HG02884 (cell line): ENCODE measurements around the gene USF1.
A peak's percentile ranks its signal among the peaks of the same experiment; 100 is the strongest.
"Not testable (repeated sequence)": the region's sequence is repeated elsewhere in the genome, so short reads cannot be mapped to it uniquely, and the experiment has no call there.

Source experiments
- ATAC-seq: cut with Tn5 transposase; IDR thresholded peaks from one replicate; pipeline ENCODE4 v1.9.1; 2021; ENCODE audit warnings: mild to moderate bottlenecking, moderate library complexity; ENCODE audit not compliant: unreplicated experiment

The USF1 gene

DNA sequence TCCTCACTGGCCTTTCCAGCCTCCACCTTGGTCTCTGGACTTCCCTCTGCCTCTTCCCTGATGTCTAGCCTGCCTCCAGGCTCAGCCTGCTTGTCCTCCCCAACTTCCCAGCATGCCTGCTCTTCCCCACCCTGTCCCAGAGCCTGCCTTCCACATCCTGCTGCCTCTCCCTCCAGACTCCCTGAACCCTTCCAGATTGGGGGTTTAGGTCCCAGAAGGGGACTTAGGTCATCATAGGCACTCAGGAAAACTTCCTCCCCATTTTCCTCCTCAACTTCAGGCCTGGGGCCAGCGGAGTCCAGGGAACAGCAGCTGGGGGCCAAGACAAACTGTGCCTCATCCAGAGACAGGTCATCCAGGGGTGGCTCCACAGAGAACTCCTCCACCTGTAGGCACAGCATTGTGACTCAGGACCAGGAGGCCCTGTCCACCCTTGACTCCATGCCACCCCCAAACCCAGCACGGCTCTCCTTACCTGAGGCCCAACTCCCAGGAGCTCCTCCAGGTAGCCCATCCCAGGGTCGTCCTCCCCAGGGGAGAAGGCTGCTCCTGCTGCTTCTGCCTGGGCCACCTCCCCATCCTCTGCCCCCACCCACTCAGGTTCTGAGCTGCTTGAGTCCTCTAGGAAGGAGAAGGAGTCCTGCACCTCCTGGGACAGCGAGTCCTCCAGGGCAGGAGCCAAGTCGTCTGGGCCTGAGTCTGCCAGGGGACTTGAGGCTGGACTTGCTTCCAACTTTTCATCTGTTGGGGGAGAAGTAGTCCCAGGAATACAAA is 3.4 kb upstream of the USF1 start:
- no peak for ATAC-seq

GRCh38 chr1:161047436-161048420 is 2.0 kb upstream of the USF1 start:
- ATAC-seq: no peak

DNA sequence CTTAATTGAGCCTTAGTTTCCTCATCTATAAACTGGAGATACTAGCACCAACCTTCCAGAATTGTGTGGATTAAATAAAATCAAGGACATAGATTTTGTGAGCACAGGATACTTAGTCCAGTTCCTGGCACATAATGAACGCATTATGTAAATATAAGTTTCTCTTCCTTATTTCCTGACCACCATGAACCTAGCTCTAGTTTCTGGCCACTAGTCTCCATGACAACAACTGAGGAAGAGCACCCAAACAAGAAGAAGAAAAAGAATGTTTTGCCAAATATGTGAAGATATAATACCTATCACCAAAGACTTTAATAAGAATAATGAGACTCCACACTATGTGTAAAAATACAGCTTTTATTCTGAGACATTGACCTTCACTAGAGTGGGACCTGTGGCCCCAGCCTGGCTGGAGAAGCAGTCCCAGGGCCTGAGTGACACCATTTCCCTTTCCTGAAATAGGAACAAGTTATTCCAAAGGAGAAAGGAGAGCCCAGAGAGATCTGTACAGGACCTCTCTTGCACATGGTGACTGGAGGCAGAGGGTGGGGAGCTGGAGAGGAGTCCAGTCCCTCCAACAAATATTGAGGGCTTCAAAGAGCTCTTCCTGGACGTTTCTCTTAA is 940 bp upstream of the USF1 start:
- no peak for ATAC-seq

GRCh38 chr1:161044908-161045735 is 655 bp downstream of the USF1 start:
- ATAC-seq: peak; percentile 34

DNA sequence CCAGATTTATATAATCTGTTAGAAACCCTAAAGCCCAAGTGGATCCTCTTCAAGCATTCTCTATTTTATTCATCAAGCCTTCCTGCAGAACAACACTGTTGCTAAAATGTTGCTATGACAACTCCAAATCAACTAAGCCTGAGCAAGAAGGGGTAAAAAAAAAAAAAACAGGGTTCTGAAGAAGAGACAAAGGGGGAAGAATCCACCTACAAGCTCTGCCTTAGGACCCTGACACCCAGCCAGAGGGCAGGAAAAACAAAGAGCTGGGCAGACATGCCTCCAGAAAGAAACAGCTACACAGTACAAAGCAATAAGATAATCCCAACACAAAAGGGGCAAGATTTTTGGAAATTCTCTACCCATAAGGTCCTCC is 1.3 kb downstream of the USF1 start:
- no peak for ATAC-seq

DNA sequence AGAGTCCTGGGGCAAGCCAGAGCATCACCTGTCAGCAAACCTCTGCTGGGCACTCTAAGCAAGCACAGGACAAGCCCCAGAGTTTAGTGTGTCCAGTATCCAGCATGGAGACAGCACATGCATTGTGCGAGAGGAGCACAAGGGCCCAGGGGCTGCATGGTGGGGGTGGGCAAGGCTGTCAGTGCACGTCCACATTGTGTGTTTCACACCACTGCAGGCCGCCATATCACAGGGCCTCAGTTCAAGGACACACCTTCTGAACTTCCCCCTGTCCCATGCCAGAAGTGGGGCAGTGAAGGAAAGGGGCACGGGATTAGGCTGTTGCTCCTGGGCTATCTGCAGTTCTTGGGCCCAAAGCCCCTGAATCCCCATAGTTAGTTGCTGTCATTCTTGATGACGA is 6.2 kb downstream of the USF1 start:
- ATAC-seq: no peak

DNA sequence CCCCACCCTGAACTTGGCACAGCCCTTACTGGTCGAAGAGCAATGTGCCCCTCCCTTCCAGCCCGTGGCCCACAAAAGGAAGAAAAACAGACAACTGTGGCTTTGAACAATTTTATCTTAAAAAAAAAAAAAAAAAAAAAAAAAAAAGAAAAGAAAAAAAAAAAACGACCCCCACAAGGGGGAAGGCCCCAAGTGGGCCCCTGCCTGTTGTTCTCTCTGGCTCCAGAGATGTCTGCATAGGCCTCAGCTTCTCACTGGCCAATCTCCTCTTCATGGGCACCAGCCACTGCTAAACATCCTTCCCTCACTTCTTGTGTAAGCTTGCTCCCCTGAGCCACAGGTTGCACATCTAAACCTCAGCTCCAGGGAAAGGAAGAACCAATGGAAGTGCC is 6.6 kb downstream of the USF1 start:
- ATAC-seq: no peak

- peak; percentile 89 for ATAC-seq
Observed at GRCh38 chr1:161038523-161039153, 7.1 kb downstream of the USF1 start, which contains the start of gene TSTD1. Gene TSTD1, minus strand, starts transcription at chr1:161038964. Its CDS starts 75 bp downstream, at chr1:161038889.

DNA sequence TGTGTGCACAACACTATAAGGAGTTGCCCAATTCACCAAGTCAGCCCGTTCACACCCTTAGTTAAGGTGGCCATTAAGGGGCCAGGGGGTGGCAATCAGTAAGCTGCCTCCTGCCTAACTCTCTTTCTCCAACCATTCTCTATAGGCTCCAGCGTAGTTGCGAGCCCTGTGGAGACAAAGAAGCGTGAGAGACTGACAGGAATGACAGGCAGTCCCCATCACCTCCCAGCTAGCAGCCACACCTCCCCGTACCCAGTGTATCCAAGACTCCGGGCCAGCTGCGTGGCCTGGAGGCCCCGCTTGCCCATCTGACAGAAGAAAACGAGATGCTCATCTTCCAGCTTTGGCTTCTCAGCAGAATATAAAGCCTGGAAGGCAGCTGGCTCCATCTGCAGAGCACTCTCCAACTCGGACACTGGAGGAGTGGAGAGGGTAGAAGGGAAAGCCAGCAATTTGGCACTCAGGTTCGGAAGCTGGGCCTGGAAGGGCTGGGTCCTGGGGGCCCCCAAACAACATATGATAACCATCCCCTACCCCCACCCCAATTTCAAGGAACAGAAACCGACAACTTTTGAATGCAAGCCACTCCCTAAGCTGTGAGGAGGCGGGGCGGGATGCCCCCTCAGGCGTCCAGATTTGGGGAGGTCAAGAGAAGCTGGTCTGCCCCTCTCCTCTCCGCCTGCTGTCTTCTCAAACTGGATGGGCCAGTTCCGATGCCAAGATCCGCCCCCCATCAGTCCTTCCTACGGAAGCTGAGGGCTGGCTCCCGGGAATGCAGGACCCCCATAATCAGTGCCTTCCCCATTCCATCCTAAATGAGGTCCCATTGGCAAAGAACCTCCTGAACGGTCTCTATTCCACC is 7.9 kb downstream of the USF1 start:
- ATAC-seq: no peak

GRCh38 chr1:161033751-161034150 is 12.0 kb downstream of the USF1 start:
- no peak for ATAC-seq

DNA sequence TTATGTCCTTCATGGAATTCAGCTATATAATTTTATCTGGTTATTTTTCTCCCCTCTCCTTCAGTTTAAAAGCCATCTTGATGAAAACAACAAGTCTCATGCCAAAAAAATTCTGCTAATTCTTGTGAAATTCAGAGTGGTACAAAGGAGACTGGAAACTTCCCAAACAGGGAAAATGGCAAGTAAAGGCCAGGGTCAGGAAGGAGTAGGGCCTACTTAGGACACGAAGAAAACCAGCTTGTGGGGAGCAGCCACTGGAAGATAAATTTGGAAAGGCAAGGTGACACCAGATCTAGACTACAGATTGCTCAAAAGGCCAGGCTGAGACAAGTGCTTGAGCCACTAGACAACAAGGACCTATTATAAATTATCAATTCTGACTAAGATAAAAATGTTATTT is 13.4 kb downstream of the USF1 start:
- ATAC-seq: no peak

GRCh38 chr1:161031874-161032273 is 13.9 kb downstream of the USF1 start:
- no peak for ATAC-seq

DNA sequence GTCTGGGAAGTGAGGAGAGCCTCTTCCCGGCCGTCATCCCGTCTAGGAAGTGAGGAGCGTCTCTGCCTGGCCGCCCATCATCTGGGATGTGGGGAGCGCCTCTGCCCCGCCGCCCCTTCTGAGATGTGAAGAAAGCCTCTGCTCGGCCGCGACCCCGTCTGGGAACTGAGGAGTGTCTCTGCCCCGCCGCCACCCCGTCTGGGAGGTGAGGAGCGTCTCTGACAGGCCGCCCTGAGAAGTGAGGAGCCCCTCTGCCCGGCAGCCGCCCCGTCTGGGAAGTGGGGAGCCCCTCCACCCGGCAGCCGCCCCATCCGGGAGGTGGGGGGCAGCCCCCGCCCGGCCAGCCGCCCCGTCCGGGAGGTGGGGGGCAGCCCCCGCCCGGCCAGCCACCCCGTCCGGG is 16.3 kb downstream of the USF1 start:
- not testable (repeated sequence) for ATAC-seq

- not testable (repeated sequence) for ATAC-seq
Observed at GRCh38 chr1:161026954-161027353, 18.8 kb downstream of the USF1 start.

DNA sequence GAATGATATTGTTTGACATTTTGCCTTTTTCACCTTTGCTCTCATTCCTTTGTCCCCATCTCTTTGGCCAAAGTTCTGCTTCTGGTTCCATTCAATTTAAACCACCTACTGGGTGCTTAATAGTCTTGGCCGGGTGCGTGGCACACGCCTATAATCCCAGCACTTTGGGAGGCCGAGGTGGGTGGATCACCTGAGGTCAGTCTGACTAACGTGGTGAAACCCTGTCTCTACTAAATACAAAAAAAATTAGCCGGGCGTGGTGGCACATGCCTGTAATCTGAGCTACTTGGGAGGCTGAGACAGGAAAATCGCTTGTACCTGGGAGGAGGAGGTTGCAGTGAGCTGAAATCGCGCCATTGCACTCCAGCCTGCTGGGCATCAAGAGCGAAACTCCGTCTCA is 23.3 kb downstream of the USF1 start:
- not testable (repeated sequence) for ATAC-seq

- no peak for ATAC-seq
Observed at GRCh38 chr1:161021970-161022353, 23.8 kb downstream of the USF1 start.

- ATAC-seq: peak; percentile 74
Observed at GRCh38 chr1:161021165-161021969, 24.4 kb downstream of the USF1 start.

DNA sequence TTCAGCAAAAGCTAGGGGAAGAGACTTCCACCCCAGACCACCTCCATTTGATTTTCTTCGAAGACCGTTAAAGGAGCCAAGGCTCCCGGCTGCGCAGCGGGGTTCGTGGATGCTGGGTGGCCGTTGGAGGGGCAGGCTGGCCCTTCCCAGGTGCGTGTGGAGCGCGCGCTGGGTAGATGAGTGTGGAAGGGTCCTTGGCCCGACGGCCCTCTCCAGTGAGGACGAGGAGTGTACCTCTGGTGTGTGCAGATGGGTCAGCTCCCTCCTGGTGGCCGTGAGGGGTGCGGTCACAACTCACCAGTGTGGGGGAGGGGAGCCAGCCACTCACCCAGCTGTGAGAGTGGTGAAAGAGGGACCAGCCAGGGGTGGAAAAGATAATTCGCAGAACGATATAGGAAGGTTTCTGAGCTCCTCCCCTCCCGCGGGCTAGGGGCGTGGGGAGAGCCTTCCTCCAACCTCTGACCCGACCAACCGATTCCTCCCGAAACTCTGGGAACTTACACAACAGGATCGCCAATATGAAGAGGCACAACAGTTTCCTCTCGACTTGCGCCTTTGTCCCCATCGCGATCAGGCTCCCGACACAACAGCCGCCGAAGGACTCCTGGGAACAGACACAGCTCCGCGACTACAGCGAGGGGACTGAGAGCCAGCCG is 25.1 kb downstream of the USF1 start, which contains the start of gene F11R:
F11R (minus strand) TSS at position 644 of the 656 bp plus-strand sequence; CDS start at position 565, 79 bp downstream.
- ATAC-seq: peak; percentile 24
